ENCODE results near the gene CBFA2T3. TPM values are rescaled to one million over a fixed set of nuclear protein-coding genes. Genes with fewer than 3 reads are reported as not detected.

CBFA2T3 gene
- total RNA-seq, 4 donors from 2014 or later, result 4.0 to 18.5 (median 5.5) TPM

DNA sequence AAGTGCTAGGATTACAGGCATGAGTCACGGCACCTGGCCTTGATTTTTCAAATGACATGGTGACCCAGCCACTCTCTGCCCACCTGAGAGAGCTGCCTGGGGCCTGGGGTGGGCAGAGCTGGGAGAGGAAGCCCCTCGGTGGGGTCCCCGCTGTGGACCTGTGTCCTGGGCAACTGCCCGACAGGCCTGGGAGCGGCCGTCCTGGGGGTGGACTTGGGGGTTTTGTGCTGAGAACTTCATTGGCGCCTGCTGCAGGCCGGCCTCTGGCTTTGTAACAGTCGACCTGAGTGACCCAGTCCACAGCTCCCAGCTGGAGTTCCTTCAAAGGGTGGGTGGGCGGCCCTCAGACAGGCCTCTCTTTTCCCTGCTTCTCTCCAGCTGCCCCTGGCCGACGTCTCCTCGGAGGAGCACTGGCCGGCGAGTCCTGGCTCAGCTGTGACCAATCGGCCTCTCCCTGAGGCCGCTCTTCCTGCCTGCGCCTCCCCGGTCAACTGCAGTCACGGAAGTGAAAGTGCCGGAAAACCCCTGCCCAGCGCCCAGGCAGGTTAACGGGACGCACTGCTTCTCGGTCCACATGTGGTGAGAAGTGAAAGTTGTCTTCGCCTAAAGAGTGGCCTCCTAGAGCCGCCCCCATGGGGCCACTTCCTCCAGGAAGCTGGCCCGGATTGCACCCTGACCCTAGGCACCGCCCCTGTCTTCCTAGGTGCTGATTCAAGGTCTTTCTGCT, 5.5 kb downstream of the CBFA2T3 start:
- Histone ChIP-seq H3K4me1 (peaks cover 0 to 5% (median 3%) of the 10 kb centered on the region in 4 donors), H3K4me3 (no peak overlapping the region), H3K9me3 (no peaks in the 10 kb centered on the region), H3K27ac (no peak overlapping the region), H3K36me3 (no peaks in the 10 kb centered on the region), H3K27me3 (peaks cover 70% of the 10 kb centered on the region)
- DNase-seq, result peak; percentile 70
- intact Hi-C loops (cut with DNase I; ENCODE audit: low total_unique reads), result no loop called here
- TF ChIP-seq POLR2A (IDR thresholded peaks at IDR 0.05) (no peak), POLR2AphosphoS5 (IDR thresholded peaks at IDR 0.05) (peak in 1 of 3 donors; percentile 40)
- in situ Hi-C loops (cut with MboI; ENCODE audit: low pct_ligation_motif_present in 1 of 4, low pct_unique_long_range_greater_than_20kb in 1 of 4, low sequenced_read_pairs in 3 of 4), result no loop called here
- 49% methylated on average over 28 of the region's 29 CpGs; no CpG with 5 or more reads in 1 of the 2 donors for WGBS, 2 donors (ENCODE audit: low coverage in 1 of 2)

- TF ChIP-seq EP300 (IDR thresholded peaks at IDR 0.05; ENCODE audit: low read depth), result no peak
- TF ChIP-seq, protein P1, sequence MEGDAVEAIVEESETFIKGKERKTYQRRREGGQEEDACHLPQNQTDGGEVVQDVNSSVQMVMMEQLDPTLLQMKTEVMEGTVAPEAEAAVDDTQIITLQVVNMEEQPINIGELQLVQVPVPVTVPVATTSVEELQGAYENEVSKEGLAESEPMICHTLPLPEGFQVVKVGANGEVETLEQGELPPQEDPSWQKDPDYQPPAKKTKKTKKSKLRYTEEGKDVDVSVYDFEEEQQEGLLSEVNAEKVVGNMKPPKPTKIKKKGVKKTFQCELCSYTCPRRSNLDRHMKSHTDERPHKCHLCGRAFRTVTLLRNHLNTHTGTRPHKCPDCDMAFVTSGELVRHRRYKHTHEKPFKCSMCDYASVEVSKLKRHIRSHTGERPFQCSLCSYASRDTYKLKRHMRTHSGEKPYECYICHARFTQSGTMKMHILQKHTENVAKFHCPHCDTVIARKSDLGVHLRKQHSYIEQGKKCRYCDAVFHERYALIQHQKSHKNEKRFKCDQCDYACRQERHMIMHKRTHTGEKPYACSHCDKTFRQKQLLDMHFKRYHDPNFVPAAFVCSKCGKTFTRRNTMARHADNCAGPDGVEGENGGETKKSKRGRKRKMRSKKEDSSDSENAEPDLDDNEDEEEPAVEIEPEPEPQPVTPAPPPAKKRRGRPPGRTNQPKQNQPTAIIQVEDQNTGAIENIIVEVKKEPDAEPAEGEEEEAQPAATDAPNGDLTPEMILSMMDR (IDR thresholded peaks at IDR 0.05), result no peak
- no peak for TF ChIP-seq POLR2AphosphoS5 (IDR thresholded peaks at IDR 0.05)
- TF ChIP-seq POLR2A (IDR thresholded peaks at IDR 0.05), result no peak
- in situ Hi-C loops (cut with MboI; ENCODE audit: low pct_ligation_motif_present in 1 of 4, low pct_unique_long_range_greater_than_20kb in 1 of 4, low sequenced_read_pairs in 3 of 4), result no loop called here
- Histone ChIP-seq H3K36me3 (no peaks in the 10 kb centered on the region), H3K4me3 (no peak overlapping the region), H3K27ac (no peak overlapping the region), H3K27me3 (peaks cover 67% of the 10 kb centered on the region), H3K9me3 (no peaks in the 10 kb centered on the region), H3K4me1 (peaks cover 0 to 5% (median 1%) of the 10 kb centered on the region in 4 donors)
- DNase-seq, result no peak
- 58 to 79% methylated on average over 14 to 27 of the region's 31 CpGs for WGBS, 2 donors (ENCODE audit: low coverage in 1 of 2)
- intact Hi-C loops (cut with DNase I; ENCODE audit: low total_unique reads), result no loop called here
These were observed 6.4 kb downstream of the CBFA2T3 start for GRCh38 chr16:88970539-88971065.

- WGBS, 2 donors (ENCODE audit: low coverage in 1 of 2), result 76% methylated on average over 20 of the region's 20 CpGs; no CpG with 5 or more reads in 1 of the 2 donors
- Histone ChIP-seq H3K9me3 (no peaks in the 10 kb centered on the region), H3K4me1 (peaks cover 0 to 5% (median 1%) of the 10 kb centered on the region in 4 donors), H3K36me3 (no peaks in the 10 kb centered on the region), H3K27ac (no peak overlapping the region), H3K27me3 (peaks cover 62% of the 10 kb centered on the region), H3K4me3 (no peak overlapping the region)
- intact Hi-C loops (cut with DNase I; ENCODE audit: low total_unique reads), result no loop called here
- TF ChIP-seq, protein P1 (IDR thresholded peaks at IDR 0.05), result no peak
- no peak for TF ChIP-seq POLR2A (IDR thresholded peaks at IDR 0.05)
- no peak for TF ChIP-seq POLR2AphosphoS5 (IDR thresholded peaks at IDR 0.05)
- TF ChIP-seq EP300 (IDR thresholded peaks at IDR 0.05; ENCODE audit: low read depth), result no peak
- DNase-seq, result no peak
- in situ Hi-C loops (cut with MboI; ENCODE audit: low pct_ligation_motif_present in 1 of 4, low pct_unique_long_range_greater_than_20kb in 1 of 4, low sequenced_read_pairs in 3 of 4), result no loop called here
These were observed 7.0 kb downstream of the CBFA2T3 start for GRCh38 chr16:88970050-88970449.

GRCh38 chr16:88969361-88969831, 7.6 kb downstream of the CBFA2T3 start:
- H3K4me1 ChIP-seq, result peaks cover 0 to 5% (median 1%) of the 10 kb centered on the region in 4 donors
- H3K27ac ChIP-seq, result peak overlapping the region in 1 of 4 donors; percentile 60
- in situ Hi-C loops (cut with MboI; ENCODE audit: low pct_ligation_motif_present in 1 of 4, low pct_unique_long_range_greater_than_20kb in 1 of 4, low sequenced_read_pairs in 3 of 4), result no loop called here
- H3K27me3 ChIP-seq, result peaks cover 58% of the 10 kb centered on the region
- H3K4me3 ChIP-seq, result no peak overlapping the region
- 54% methylated on average over 14 of the region's 22 CpGs; no CpG with 5 or more reads in 1 of the 2 donors for WGBS, 2 donors (ENCODE audit: low coverage in 1 of 2)
- intact Hi-C loops (cut with DNase I; ENCODE audit: low total_unique reads), result no loop called here
- H3K9me3 ChIP-seq, result no peaks in the 10 kb centered on the region
- DNase-seq, result no peak
- TF ChIP-seq EP300 (IDR thresholded peaks at IDR 0.05; ENCODE audit: low read depth) (no peak), POLR2A (IDR thresholded peaks at IDR 0.05) (no peak), POLR2AphosphoS5 (IDR thresholded peaks at IDR 0.05) (no peak)
- TF ChIP-seq, protein P1 (IDR thresholded peaks at IDR 0.05), result no peak
- no peaks in the 10 kb centered on the region for H3K36me3 ChIP-seq
